ENCODE measurements around the gene DCAF15.
"Not testable (repeated sequence)": the region's sequence is repeated elsewhere in the genome, so short reads cannot be mapped to it uniquely, and the experiment has no call there.

Gene DCAF15

GRCh38 chr19:13960863-13961784, 8.8 kb downstream of the DCAF15 start:
- no peak for DNase-seq

- no peak for DNase-seq
Observed at GRCh38 chr19:13961826-13962698, 9.8 kb downstream of the DCAF15 start.

GRCh38 chr19:13962699-13963602, 10.6 kb downstream of the DCAF15 start:
- no peak for DNase-seq

- DNase-seq: no peak
Observed at GRCh38 chr19:13963603-13964105, 11.3 kb downstream of the DCAF15 start.

GRCh38 chr19:13964776-13965175, 12.5 kb downstream of the DCAF15 start:
- DNase-seq: no peak

GRCh38 chr19:13965377-13965896, 13.1 kb downstream of the DCAF15 start:
- DNase-seq: no peak

GRCh38 chr19:13965926-13966683, 13.8 kb downstream of the DCAF15 start:
- no peak for DNase-seq

GRCh38 chr19:13966684-13967128, 14.4 kb downstream of the DCAF15 start:
- DNase-seq: no peak

GRCh38 chr19:13967206-13967605, 14.9 kb downstream of the DCAF15 start:
- DNase-seq: not testable (repeated sequence)

- DNase-seq: no peak
Observed at GRCh38 chr19:13968383-13968935, 16.1 kb downstream of the DCAF15 start.

GRCh38 chr19:13968999-13969398, 16.7 kb downstream of the DCAF15 start:
- no peak for DNase-seq

- no peak for DNase-seq
Observed at GRCh38 chr19:13969897-13970296, 17.6 kb downstream of the DCAF15 start.

GRCh38 chr19:13971868-13972267, 19.6 kb downstream of the DCAF15 start:
- not testable (repeated sequence) for DNase-seq

GRCh38 chr19:13972368-13973155, 20.3 kb downstream of the DCAF15 start:
- no peak for DNase-seq

GRCh38 chr19:13973479-13973878, 21.2 kb downstream of the DCAF15 start:
- not testable (repeated sequence) for DNase-seq

GRCh38 chr19:13974073-13974472, 21.8 kb downstream of the DCAF15 start:
- peak; percentile 55 for DNase-seq

GRCh38 chr19:13975870-13976269, 23.6 kb downstream of the DCAF15 start:
- no peak for DNase-seq

- no peak for DNase-seq
Observed at GRCh38 chr19:13976446-13976845, 24.1 kb downstream of the DCAF15 start.

GRCh38 chr19:13977803-13978202, 25.5 kb downstream of the DCAF15 start:
- no peak for DNase-seq

All from CD4-positive, alpha-beta T cell treated with Interleukin-12 subunit alpha and Interleukin-12 subunit beta, for 1 hour (primary cell).